ENCODE measurements around the gene ARFIP1.

ARFIP1 gene

DNA sequence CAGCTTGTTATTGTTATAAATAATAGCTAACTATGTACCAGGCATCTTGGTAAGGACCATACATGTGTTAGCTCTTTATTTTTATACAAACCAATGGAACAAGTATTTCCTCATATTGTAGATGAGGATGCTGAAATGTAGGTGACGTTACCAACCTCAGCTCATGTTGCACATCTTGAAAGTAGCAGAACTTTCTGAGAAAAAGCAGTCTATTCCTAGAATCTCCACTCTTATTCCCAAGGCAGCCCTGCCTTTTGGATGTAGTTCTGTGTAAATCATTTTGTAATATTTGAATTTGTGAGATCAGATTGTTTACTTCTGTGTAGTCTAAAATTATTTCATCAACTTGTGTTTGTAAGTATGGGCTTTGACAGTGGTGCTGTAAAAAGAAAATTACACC is 161.7 kb downstream of the ARFIP1 start:
- no peak for DNase-seq

DNA sequence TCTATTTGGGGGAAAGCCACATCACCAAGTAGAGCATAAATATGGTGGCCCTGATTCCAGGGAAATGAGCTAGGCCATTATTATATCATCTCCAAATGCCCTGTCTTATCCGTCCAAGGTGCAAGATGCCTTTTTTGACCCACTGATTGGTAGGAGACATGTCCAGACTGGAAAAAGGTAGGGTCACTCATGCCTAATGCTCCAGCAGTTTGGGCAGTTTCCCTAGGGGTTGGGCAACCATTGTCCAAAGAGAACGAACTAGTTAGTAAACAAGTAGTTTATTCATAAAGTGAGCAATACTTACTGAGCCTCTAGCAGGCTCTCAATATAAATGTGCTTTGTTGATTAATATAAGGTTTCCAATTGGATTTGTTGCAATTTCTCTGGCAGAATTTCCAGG is 162.6 kb downstream of the ARFIP1 start:
- DNase-seq = no peak

DNA sequence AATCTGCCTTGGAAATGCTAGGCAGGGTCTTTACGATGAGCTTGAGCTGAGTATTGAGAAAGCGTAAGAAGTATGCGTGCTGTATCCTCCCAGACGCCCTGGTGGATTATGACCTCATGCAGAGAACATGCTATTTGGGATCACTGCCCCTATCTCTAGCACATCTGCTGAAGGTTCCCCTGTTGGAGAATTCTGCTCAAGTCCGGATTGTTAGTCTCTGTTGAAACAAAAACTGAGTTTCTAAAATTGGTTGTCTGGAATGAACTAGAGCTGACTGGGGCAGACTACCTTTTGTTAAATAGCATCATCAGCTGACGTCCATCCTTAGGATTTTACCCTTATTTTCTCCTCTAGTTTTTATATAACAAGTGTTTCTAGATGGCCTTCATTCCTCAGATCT is 163.9 kb downstream of the ARFIP1 start:
- DNase-seq = no peak

GRCh38 chr4:152944666-152945320 is 165.0 kb downstream of the ARFIP1 start:
- DNase-seq = no peak

DNA sequence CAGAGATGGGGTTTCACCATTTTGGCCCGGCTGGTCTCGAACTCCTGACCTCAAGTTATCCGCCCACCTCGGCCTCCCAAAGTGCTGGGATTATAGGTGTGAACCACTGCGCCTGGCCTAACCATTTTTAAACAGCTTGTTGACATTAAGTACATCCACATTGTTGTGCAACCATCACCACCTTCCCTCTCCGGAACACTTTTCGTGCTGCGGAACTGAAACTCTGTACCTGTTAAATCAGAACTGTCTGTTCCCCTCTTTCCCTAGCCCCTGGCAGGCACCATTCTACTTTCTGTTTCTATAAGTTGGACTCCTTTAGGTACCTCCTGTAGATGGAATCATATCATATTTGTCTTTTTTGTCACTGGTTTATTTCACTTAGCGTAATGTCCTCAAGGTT is 165.9 kb downstream of the ARFIP1 start:
- DNase-seq = no peak

GRCh38 chr4:152946446-152946845 is 166.7 kb downstream of the ARFIP1 start:
- DNase-seq = no peak

DNA sequence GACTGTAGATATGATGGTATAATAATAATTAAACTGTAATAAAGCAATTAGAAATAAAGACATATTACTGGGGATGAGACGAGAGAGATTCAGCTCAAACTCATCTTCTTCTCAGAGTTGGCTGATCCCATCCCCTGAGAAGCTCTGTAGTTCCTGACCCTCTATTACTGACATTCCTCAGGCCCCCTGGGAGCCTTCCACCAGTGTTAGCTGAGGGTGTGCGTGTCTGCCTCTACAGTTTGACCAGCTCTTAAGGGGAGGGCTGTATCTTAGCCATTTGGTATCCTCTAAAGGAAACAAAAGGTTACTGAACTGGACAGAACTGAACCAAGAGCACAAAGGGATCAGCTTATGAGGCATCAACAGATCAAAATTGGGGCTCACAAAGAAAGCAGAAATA is 167.6 kb downstream of the ARFIP1 start:
- DNase-seq = no peak

DNA sequence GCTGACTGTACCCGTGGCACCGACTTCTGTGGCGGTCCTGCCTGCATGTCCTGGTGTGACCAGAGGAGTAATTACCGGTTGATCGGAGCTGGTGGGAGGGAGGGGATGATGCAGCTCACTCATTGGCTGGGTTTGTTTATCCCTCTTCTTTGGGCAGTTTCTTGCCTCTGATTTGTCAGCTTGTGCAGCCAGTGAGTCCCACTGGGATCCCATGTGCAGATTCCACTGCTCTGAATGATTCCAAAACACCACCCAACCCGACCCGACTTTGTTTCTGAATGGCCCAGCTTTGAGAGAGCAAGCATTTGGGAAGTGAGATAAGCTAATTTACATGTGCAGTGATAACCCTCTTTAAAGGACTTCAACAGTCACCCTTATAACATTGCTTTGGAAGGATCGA is 170.2 kb downstream of the ARFIP1 start:
- DNase-seq = no peak

DNA sequence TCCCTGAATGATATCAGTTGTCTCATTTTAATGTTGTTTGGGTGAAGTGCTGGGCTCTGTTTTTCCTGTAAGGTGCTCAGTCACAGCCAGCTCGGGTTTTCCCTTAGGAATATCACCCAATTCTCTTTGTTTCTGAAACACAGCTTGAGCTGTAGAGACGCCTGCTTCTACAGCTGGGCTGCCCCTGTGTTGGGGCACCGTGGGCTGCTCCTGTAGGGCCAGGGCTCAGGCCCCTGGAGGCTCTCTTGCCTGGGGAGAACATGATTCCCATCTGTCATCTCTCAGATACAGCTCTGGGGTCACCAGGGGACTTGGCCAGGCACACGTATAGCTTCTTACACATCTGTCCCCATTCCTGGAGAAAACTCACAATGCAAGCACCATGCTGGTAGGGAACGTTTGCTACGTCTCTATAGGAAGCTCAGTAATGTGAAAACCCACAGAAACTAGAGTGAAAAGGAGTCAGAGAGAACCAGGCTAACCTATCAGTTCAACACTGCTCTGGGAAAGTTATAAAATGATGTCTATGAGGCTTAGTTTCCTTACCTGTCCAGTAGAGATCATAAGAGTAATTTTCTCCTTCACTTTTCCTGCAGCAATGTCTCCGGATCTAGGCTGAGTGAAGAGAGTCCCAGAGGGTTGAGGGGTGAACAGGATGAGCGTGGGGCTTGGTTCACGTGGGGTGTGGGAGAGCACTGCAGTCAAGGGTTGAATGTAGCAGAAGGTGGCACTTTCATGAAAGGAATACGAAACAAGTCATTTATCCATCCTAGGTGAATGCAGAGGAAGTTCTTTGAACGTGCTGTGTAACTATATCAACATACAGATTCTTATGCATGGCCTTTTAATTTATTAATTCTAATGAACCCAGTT is 170.9 kb downstream of the ARFIP1 start:
- no peak for DNase-seq

- no peak for DNase-seq
Measured at GRCh38 chr4:152951348-152951747, 171.6 kb downstream of the ARFIP1 start.

DNA sequence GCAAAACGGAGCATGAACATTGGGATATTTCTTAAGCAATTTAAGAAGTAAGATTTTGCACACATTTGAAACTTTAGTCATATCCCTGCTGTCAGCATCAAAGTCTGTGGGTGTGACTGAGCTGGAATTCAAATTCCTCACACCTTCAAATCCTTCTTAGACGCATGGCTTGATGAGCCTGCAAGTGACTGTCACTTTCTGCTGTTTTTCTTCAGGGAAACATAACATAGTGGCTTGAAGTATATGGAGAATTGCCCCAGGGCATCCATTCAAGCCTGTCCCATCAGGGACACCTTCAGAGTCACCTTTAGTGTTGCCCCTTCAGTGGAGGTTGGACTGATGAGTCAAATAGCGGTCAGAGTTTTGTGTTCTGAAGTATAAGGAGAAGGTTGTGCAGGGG is 173.8 kb downstream of the ARFIP1 start:
- DNase-seq = no peak

DNA sequence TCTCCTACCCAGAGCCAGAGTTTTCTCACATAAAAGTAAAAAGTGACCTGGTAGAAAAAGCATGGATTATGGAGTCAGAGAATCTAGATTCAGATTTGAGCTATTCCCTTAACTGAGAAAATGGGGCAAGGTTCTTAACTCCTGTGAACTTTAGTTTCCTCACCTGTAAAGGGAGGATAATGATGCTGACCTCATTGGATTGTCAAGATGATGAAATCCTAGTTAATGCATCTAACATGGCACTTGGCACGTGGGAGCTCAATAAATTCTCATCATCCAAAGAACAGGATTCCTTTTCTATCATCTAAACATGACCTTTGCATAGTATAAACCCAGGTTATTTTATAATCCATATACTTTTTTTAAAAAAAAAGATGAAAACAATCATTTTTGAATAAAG is 175.0 kb downstream of the ARFIP1 start:
- DNase-seq = no peak

- no peak for DNase-seq
Measured at GRCh38 chr4:152956147-152956546, 176.4 kb downstream of the ARFIP1 start.

GRCh38 chr4:152956650-152957436 is 177.1 kb downstream of the ARFIP1 start:
- DNase-seq = no peak

DNA sequence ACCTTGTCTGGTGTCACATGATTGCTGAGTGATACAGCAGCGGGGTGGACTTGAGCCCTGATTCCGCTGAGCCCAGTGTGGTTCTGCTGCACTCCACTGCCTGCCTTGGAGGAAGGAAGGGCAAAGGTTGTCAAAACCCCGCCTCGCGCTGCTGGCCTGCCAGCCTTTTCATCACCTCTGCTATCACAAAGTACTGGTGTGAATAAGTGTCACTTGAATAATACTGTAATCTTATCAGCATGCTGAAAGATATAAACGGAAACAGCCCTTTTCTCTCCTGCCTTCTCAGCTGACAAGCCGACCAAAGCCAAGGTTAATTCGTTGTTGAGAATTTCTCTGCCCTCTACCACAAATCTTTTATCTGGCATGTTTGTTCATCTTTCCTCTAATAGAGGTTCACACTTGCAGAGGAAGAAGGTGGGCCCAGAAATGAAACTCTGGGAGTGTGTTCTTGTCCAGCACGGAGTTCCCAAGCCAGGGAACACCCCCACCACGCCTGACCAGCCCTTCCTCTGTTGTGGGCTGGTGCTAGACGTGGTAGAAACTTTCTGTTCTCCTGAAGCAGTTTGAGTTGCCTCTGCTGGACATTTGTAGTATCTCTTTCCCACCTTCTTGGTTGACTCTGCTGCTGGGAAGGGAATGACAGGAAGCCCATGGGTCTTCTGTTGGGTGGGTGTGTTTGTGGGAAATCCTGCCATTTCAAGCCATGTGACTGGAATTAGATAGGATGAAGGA is 177.8 kb downstream of the ARFIP1 start:
- DNase-seq = no peak

- no peak for DNase-seq
Measured at GRCh38 chr4:152959080-152959479, 179.3 kb downstream of the ARFIP1 start.

GRCh38 chr4:152960082-152960481 is 180.3 kb downstream of the ARFIP1 start:
- DNase-seq = no peak

- no peak for DNase-seq
Measured at GRCh38 chr4:152961014-152961772, 181.4 kb downstream of the ARFIP1 start.

DNA sequence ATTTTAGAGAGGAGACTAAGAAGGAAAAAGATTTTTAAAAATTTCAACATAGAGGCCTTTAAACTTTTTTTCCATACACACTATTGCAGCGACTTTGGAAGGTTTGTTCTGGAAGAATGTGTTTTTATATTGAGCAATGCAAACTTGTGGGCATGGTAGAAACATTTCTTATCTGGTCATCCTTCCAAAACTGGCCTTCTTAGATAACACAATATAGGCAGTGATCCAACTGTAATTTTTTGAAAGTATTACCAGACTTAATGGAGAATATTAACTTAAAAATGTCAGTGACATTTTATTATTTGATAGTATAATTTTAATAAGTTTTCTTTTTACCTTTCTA is 182.0 kb downstream of the ARFIP1 start:
- DNase-seq = no peak
